ENCODE data around the gene GUCA1A.
A peak's percentile ranks its signal among the peaks of the same experiment; 100 is the strongest.

Gene GUCA1A

DNA sequence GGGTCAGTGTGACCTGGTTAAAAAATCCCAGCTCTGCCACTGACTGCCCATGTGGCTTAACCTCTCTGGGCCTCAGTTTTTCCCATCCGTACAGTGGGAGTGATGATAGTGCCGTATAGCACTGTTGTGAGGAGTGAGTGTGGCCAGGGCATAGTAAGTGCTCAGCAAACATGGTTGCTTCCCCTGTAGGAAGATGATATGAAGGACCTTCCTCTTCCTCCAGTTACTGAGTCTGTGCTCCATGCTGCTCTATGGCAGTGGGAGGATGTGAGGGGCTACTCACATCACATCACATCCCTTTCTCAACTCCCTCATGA, 43.8 kb upstream of the GUCA1A start:
- ATAC-seq, result no peak
- TF ChIP-seq POU6F1 (CRISPR knock-in tag; IDR thresholded peaks at IDR 0.05; ENCODE audit: borderline replicate concordance, low read depth) (no peak), RARB (CRISPR knock-in tag; IDR thresholded peaks at IDR 0.05) (no peak), OSR1 (CRISPR knock-in tag; IDR thresholded peaks at IDR 0.05) (no peak), SNAI2 (CRISPR knock-in tag; IDR thresholded peaks at IDR 0.05) (no peak), TOX (CRISPR knock-in tag; IDR thresholded peaks at IDR 0.05; ENCODE audit: borderline replicate concordance) (no peak), ZNF8 (CRISPR knock-in tag; IDR thresholded peaks at IDR 0.05) (no peak)
- TF ChIP-seq, protein P1, sequence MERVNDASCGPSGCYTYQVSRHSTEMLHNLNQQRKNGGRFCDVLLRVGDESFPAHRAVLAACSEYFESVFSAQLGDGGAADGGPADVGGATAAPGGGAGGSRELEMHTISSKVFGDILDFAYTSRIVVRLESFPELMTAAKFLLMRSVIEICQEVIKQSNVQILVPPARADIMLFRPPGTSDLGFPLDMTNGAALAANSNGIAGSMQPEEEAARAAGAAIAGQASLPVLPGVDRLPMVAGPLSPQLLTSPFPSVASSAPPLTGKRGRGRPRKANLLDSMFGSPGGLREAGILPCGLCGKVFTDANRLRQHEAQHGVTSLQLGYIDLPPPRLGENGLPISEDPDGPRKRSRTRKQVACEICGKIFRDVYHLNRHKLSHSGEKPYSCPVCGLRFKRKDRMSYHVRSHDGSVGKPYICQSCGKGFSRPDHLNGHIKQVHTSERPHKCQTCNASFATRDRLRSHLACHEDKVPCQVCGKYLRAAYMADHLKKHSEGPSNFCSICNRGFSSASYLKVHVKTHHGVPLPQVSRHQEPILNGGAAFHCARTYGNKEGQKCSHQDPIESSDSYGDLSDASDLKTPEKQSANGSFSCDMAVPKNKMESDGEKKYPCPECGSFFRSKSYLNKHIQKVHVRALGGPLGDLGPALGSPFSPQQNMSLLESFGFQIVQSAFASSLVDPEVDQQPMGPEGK (CRISPR knock-in tag; IDR thresholded peaks at IDR 0.05; ENCODE audit: borderline replicate concordance), result no peak

DNA sequence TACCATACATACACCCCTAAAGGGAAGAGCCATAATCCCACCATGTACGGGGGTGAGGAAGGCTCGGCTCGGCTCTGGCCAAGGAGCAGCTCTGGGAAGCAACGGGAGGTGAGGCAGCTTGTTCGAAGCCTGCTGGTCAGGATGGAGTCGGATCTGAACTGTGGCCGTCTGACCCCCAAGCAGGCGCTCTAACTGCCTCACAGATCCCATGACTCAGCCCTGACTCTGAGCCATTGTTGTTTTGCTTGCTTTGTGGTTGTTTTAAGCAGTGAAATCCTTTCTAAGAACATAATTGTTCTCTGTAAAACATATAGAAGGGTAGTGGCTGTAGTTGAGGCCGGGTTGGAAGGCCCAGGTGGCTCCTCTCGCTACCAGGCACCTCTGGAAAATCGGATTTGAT, 41.6 kb upstream of the GUCA1A start:
- peak; percentile 29; the same call in 1 of the 3 replicates for ATAC-seq
- TF ChIP-seq SNAI2 (CRISPR knock-in tag; IDR thresholded peaks at IDR 0.05) (no peak), CSDC2 (CRISPR knock-in tag; IDR thresholded peaks at IDR 0.05) (no peak), ZNF70 (CRISPR knock-in tag; IDR thresholded peaks at IDR 0.05) (no peak), CREB5 (CRISPR knock-in tag; IDR thresholded peaks at IDR 0.05; ENCODE audit: low read depth) (no peak), TOX (CRISPR knock-in tag; IDR thresholded peaks at IDR 0.05; ENCODE audit: borderline replicate concordance) (no peak), ZNF565 (CRISPR knock-in tag; conservative IDR thresholded peaks at IDR 0.05; ENCODE audit: low read depth) (no peak), ZC3H10 (CRISPR knock-in tag; IDR thresholded peaks at IDR 0.05) (no peak)
- TF ChIP-seq, protein P1 (CRISPR knock-in tag; IDR thresholded peaks at IDR 0.05; ENCODE audit: borderline replicate concordance), result no peak
- TF ChIP-seq, protein P2, sequence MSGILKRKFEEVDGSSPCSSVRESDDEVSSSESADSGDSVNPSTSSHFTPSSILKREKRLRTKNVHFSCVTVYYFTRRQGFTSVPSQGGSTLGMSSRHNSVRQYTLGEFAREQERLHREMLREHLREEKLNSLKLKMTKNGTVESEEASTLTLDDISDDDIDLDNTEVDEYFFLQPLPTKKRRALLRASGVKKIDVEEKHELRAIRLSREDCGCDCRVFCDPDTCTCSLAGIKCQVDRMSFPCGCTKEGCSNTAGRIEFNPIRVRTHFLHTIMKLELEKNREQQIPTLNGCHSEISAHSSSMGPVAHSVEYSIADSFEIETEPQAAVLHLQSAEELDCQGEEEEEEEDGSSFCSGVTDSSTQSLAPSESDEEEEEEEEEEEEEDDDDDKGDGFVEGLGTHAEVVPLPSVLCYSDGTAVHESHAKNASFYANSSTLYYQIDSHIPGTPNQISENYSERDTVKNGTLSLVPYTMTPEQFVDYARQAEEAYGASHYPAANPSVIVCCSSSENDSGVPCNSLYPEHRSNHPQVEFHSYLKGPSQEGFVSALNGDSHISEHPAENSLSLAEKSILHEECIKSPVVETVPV (CRISPR knock-in tag; IDR thresholded peaks at IDR 0.05), result no peak
- TF ChIP-seq, protein P3, sequence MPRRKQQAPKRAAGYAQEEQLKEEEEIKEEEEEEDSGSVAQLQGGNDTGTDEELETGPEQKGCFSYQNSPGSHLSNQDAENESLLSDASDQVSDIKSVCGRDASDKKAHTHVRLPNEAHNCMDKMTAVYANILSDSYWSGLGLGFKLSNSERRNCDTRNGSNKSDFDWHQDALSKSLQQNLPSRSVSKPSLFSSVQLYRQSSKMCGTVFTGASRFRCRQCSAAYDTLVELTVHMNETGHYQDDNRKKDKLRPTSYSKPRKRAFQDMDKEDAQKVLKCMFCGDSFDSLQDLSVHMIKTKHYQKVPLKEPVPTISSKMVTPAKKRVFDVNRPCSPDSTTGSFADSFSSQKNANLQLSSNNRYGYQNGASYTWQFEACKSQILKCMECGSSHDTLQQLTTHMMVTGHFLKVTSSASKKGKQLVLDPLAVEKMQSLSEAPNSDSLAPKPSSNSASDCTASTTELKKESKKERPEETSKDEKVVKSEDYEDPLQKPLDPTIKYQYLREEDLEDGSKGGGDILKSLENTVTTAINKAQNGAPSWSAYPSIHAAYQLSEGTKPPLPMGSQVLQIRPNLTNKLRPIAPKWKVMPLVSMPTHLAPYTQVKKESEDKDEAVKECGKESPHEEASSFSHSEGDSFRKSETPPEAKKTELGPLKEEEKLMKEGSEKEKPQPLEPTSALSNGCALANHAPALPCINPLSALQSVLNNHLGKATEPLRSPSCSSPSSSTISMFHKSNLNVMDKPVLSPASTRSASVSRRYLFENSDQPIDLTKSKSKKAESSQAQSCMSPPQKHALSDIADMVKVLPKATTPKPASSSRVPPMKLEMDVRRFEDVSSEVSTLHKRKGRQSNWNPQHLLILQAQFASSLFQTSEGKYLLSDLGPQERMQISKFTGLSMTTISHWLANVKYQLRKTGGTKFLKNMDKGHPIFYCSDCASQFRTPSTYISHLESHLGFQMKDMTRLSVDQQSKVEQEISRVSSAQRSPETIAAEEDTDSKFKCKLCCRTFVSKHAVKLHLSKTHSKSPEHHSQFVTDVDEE (CRISPR knock-in tag; IDR thresholded peaks at IDR 0.05), result no peak

GRCh38 chr6:42133926-42134325, 39.2 kb upstream of the GUCA1A start:
- ATAC-seq, result no peak
- TF ChIP-seq ZNF565 (CRISPR knock-in tag; conservative IDR thresholded peaks at IDR 0.05; ENCODE audit: low read depth), result no peak
- TF ChIP-seq ARNTL (CRISPR knock-in tag; IDR thresholded peaks at IDR 0.05; ENCODE audit: borderline replicate concordance, low read depth), result no peak
- TF ChIP-seq ZFP30 (CRISPR knock-in tag; IDR thresholded peaks at IDR 0.05), result no peak
- TF ChIP-seq CSDC2 (CRISPR knock-in tag; IDR thresholded peaks at IDR 0.05), result no peak
- TF ChIP-seq ESRRG (CRISPR knock-in tag; IDR thresholded peaks at IDR 0.05), result no peak
- no peak for TF ChIP-seq GLIS3 (CRISPR knock-in tag; IDR thresholded peaks at IDR 0.05)
- no peak for TF ChIP-seq POU6F1 (CRISPR knock-in tag; IDR thresholded peaks at IDR 0.05; ENCODE audit: borderline replicate concordance, low read depth)
- TF ChIP-seq, protein P1 (CRISPR knock-in tag; IDR thresholded peaks at IDR 0.05; ENCODE audit: borderline replicate concordance), result no peak
- no peak for TF ChIP-seq OSR1 (CRISPR knock-in tag; IDR thresholded peaks at IDR 0.05)
- no peak for TF ChIP-seq TOX (CRISPR knock-in tag; IDR thresholded peaks at IDR 0.05; ENCODE audit: borderline replicate concordance)
- TF ChIP-seq RARB (CRISPR knock-in tag; IDR thresholded peaks at IDR 0.05), result no peak
- no peak for TF ChIP-seq ZNF70 (CRISPR knock-in tag; IDR thresholded peaks at IDR 0.05)
- TF ChIP-seq, protein P2 (CRISPR knock-in tag; IDR thresholded peaks at IDR 0.05), result no peak

Data from SK-N-SH treated with all-trans-retinoic acid at 6 μM for 48 hours (cell line).